ENCODE data around the gene MACC1.
"Not testable (repeated sequence)": the region's sequence is repeated elsewhere in the genome, so short reads cannot be mapped to it uniquely, and the experiment has no call there.

The MACC1 gene

GRCh38 chr7:20206104-20206896, 10.9 kb downstream of the MACC1 start:
- DNase-seq, result no peak

DNA sequence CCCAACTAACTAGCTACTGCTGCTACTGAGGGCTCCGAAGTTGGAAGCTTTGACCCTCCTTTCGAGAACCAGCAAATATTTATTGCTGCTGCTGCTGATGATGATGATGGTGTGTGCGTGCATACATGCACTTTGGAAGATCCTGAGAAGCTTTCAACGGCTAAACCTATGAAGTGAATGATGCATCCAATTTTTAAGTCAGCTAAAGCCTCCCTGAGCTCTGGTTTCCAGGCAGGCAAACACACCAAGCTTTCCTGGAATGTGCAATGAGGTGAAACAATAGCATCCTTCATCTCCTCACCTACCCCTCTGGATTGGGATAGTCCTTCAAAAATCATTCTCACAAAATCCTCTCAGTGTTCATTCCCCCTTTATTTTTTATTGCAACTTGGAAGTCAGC, 13.9 kb downstream of the MACC1 start:
- no peak for DNase-seq

GRCh38 chr7:20201380-20201779, 15.8 kb downstream of the MACC1 start:
- DNase-seq, result no peak

- no peak for DNase-seq
Observed at GRCh38 chr7:20200971-20201370, 16.2 kb downstream of the MACC1 start.

DNA sequence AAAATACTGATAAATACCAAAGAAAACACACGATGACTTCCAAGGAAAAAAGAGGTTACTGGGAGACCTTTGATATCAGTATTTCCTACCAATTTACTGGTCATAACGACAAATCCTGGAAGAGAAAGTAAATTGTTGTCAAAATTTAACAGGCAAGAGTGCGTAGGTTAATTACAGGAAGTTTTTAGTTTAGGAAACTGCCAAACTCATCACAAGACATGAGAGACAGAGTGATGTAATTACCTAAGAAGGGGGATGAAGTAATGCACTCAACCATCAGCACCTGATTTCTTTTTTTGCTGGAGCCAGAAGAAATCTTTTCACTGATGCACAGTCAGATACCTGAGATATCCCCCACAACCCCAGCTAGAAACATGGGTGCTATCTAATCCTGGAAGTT, 16.8 kb downstream of the MACC1 start:
- no peak for DNase-seq

- DNase-seq, result no peak
Observed at GRCh38 chr7:20199015-20199737, 18.0 kb downstream of the MACC1 start.

GRCh38 chr7:20198260-20198659, 18.9 kb downstream of the MACC1 start:
- no peak for DNase-seq

DNA sequence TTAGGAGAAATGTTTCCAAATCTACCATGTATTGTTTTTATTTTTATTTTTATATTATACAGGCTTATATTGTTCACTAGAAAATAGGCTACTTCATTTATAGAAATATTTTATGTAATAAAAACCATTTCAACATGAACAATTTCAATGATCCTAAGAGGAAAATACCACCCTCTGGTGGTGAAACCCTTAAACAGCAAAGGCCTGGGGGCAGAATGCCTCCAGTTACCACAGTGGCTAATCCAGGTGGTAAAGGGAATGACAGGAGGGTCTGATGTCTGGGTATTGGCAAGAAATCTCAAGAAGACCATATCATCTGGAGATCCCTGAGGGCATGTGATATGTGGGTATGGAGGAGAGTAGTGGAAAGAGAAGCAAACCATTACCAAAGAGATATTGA, 19.3 kb downstream of the MACC1 start:
- DNase-seq, result no peak

- no peak for DNase-seq
Observed at GRCh38 chr7:20197125-20197748, 19.9 kb downstream of the MACC1 start.

- DNase-seq, result no peak
Observed at GRCh38 chr7:20194343-20194995, 22.7 kb downstream of the MACC1 start.

DNA sequence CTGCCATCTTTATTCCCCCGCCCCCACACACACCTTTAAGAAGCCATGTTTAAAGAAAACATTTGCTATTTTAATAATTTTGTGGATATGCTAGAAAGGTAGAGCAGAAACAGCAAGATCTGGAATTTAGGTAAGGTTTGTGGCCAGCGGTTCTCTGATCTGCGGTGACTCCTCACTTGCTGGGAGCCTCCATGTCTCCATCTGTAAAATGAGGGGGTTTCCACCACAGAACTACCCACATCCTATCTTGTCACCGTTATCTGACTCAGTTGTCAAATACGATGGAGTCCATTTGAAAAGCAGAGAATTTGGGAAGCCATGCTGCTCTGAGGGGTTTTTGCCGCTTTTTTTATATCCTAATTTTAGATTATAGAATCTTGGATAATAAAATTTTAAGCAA, 23.3 kb downstream of the MACC1 start:
- no peak for DNase-seq

GRCh38 chr7:20193242-20193777, 23.9 kb downstream of the MACC1 start:
- no peak for DNase-seq

- DNase-seq, result no peak
Observed at GRCh38 chr7:20191391-20191869, 25.8 kb downstream of the MACC1 start.

GRCh38 chr7:20190560-20191390, 26.4 kb downstream of the MACC1 start:
- no peak for DNase-seq

DNA sequence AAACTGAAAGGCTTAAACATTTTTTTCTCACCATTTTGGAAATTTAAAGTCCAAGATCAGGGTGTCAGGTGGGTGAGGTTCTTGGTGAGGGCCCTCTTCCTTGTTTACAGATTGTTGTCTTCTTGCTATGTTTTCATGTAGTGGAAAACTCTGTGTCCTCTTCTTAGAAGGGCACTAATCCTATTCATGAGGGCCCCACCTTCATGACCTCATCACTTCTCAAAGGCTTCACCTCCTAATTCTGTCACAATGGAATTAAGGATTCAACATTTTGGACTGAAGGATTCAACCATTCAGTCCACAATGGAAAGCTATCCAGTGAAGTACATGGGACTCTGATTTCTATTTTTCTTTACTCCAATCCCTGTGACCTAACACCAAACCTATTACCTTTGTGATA, 27.3 kb downstream of the MACC1 start:
- DNase-seq, result no peak

GRCh38 chr7:20188567-20188966, 28.6 kb downstream of the MACC1 start:
- no peak for DNase-seq

DNA sequence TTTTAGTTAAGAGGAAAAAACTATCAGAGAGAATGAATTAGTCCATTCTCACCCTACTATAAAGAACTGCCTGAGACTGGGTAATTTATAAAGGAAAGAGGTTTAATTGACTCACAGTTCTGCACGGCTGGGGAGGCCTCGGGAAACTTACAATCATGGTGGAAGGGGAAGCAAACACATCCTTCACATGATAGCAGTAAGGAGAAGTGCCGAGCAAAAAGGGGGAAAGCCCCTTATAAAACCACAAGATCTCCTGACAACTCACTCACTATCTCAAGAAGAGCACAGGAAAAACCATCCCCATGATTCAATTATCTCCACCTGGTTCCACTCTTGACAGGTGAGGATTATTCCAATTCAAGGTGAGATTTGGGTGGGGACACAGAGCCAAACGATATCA, 29.3 kb downstream of the MACC1 start:
- not testable (repeated sequence) for DNase-seq

- no peak for DNase-seq
Observed at GRCh38 chr7:20185988-20186387, 31.2 kb downstream of the MACC1 start.

GRCh38 chr7:20183086-20183485, 34.1 kb downstream of the MACC1 start:
- DNase-seq, result no peak

GRCh38 chr7:20176578-20177242, 40.5 kb downstream of the MACC1 start:
- DNase-seq, result no peak

DNA sequence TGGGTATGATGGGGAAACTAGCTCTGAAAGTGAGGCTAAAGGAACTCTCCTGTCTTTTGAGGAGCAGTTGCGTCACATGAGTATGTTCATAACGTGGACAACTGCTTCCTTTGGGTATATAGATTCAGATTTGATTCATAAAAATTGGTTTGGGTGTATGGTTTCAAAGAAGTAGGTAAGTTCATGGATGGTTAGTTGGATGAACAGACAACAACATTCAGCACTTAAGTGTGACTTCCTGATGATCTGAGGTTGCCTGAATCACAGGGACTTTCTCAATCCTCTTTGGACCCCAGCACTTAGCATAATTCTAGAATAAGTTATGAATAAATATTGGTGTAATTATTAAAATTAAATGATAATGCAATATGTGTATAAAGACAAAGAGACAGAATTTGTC, 43.4 kb downstream of the MACC1 start:
- DNase-seq, result no peak
